Caco-2 (cell line): ENCODE data around the gene NADK. TPM values are rescaled to one million over a fixed set of nuclear protein-coding genes. Genes with fewer than 3 reads are reported as not detected.

Source experiments
- BruUV-seq: library from RNA; stranded (reverse); fragments of 400-500 nt; replicated peaks from 2 replicates; lab custom pipeline; 2021; lab: Mats Ljungman, UMichigan
- CTCF ChIA-PET: fragments of 300-600 bp; sonication (Branson Sonifier 250); formaldehyde crosslinking; loops from one replicate; lab custom pipeline; 2022; ENCODE audit warnings: antibody characterized with exemption; lab: Charles Lee
- POLR2A ChIA-PET: fragments of 300-600 bp; sonication (Branson Sonifier 250); formaldehyde crosslinking; loops from one replicate; lab custom pipeline; 2022; ENCODE audit warnings: antibody characterized with exemption; lab: Charles Lee
- DNase-seq, 2 experiments: peaks; one replicate each; pipeline versions ENCODE4 v3.0.0 to v3.0.0-alpha.2; 2020 to 2022
- H3K27me3 ChIP-seq: replicated peaks from 2 replicates; pipeline ENCODE4 v1.6.0; 2011; ENCODE audit warnings: low read length; ENCODE audit not compliant: control insufficient read depth, insufficient read depth
- H3K36me3 ChIP-seq: 2 replicates; pipeline ENCODE4 v1.5.1; 2011; ENCODE audit warnings: low read length; ENCODE audit not compliant: control insufficient read depth, insufficient read depth
- H3K4me1 ChIP-seq: fragments of 250-450 bp; sonication (Bioruptor Pico); 2 replicates; pipeline ENCODE4 v1.5.1; 2020; ENCODE audit warnings: mild to moderate bottlenecking
- H3K4me3 ChIP-seq: 2 replicates; pipeline ENCODE4 v1.5.1; 2011; ENCODE audit warnings: low read depth, mild to moderate bottlenecking, control low read depth, low read length
- H3K9me3 ChIP-seq: fragments of 250-450 bp; sonication (Bioruptor Pico); 2 replicates; pipeline ENCODE4 v1.5.1; 2020; ENCODE audit warnings: mild to moderate bottlenecking, moderate library complexity
- H3K27ac Mint-ChIP-seq: one replicate; pipeline ENCODE4 v1.8.0; 2022; ENCODE audit warnings: mixed read lengths; ENCODE audit not compliant: unreplicated experiment
- H3K27me3 Mint-ChIP-seq: one replicate; pipeline ENCODE4 v1.8.0; 2022; ENCODE audit warnings: mixed read lengths; ENCODE audit not compliant: insufficient read depth, unreplicated experiment
- H3K36me3 Mint-ChIP-seq: one replicate; pipeline ENCODE4 v1.8.0; 2022; ENCODE audit warnings: mild to moderate bottlenecking, mixed read lengths; ENCODE audit not compliant: insufficient read depth, unreplicated experiment
- H3K4me1 Mint-ChIP-seq: one replicate; pipeline ENCODE4 v1.8.0; 2022; ENCODE audit warnings: low read depth, mixed read lengths; ENCODE audit not compliant: unreplicated experiment
- H3K4me3 Mint-ChIP-seq: one replicate; pipeline ENCODE4 v1.8.0; 2022; ENCODE audit warnings: mild to moderate bottlenecking, moderate library complexity, mixed read lengths; ENCODE audit not compliant: unreplicated experiment
- H3K9me3 Mint-ChIP-seq: one replicate; pipeline ENCODE4 v1.8.0; 2022; ENCODE audit warnings: mixed read lengths; ENCODE audit not compliant: unreplicated experiment
- intact Hi-C: fragments of 100-400 bp; cut with micrococcal nuclease; formaldehyde crosslinking; loops from one replicate; pipeline ENCODE4 v1.10.0; 2022; ENCODE audit not compliant: unreplicated experiment
- total RNA-seq: library from RNA; stranded (reverse); gene quantifications from 2 replicates; pipeline ENCODE4 v1.2.3, GENCODE V29; 2022
- TF ChIP-seq, protein P1 (sequence below), 2 experiments: fragments of 200-600 bp in 1 of 2; IDR thresholded peaks; 1 replicate in 1 of 2; 2 replicates in 1 of 2; pipeline versions ENCODE4 v1.5.1 to v1.8.0; 2011 to 2022; ENCODE audit warnings: antibody characterized with exemption in 1 of 2, control low read depth in 1 of 2, inconsistent platforms in 1 of 2, low read depth in 1 of 2, low read length in 1 of 2, mild to moderate bottlenecking in 1 of 2, moderate library complexity in 1 of 2; ENCODE audit not compliant: insufficient read depth in 1 of 2, severe bottlenecking in 1 of 2, unreplicated experiment in 1 of 2

NADK gene
- total RNA-seq, 1 experiment from 2014 or later: 85.8 TPM

DNA sequence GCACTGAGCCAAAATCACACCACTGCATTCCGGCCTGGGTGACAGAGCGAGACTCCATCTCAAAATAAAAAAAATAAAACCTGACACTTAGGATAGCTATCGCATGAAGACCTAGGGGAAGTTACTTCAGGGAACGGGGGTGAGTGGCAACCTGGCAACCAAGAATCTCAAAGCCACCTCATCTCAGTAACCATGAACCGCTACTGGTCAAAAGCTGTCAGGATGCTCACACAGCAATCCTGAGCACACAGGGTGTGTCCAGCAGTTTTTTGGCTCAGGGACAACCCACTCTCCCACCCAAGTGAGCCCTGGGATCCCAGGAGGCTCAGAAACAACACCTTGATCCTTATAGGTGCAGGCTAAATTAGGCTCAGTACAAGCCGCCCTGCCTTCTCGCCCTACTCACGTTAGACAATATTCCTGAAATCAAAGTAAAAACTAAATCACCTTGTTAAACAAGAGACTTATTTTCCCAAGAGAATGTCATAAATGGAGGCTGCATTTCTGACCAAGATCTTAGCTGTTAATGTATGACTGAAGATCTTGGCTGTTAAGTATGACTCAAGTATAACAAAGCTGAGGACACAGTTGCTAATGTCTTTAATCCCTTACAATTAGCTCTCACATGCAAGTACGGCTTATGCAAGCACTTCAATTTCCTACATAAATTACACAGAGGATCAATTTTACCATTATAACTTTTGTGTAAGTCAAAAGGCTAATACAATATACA lies 48.3 kb upstream of the NADK start:
- 0 out of 2 replicates have a peak, but pooled peaks cover 1% of the 10 kb centered on the region for H3K36me3 ChIP-seq
- H3K9me3 Mint-ChIP-seq: no peaks in the 10 kb centered on the region
- H3K4me1 Mint-ChIP-seq: no peaks in the 10 kb centered on the region
- no TSS peak for BruUV-seq
- no peak overlapping the region for H3K27ac Mint-ChIP-seq
- no peaks in the 10 kb centered on the region for H3K27me3 Mint-ChIP-seq
- TF ChIP-seq, protein P1, sequence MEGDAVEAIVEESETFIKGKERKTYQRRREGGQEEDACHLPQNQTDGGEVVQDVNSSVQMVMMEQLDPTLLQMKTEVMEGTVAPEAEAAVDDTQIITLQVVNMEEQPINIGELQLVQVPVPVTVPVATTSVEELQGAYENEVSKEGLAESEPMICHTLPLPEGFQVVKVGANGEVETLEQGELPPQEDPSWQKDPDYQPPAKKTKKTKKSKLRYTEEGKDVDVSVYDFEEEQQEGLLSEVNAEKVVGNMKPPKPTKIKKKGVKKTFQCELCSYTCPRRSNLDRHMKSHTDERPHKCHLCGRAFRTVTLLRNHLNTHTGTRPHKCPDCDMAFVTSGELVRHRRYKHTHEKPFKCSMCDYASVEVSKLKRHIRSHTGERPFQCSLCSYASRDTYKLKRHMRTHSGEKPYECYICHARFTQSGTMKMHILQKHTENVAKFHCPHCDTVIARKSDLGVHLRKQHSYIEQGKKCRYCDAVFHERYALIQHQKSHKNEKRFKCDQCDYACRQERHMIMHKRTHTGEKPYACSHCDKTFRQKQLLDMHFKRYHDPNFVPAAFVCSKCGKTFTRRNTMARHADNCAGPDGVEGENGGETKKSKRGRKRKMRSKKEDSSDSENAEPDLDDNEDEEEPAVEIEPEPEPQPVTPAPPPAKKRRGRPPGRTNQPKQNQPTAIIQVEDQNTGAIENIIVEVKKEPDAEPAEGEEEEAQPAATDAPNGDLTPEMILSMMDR (IDR thresholded peaks at IDR 0.05; ENCODE audit: insufficient read depth in 1 of 2, low read depth in 1 of 2, low read length in 1 of 2, severe bottlenecking in 1 of 2, unreplicated experiment in 1 of 2): no peak
- ChIA-PET POLR2A (interaction anchor here (0.8 kb wide), 1 partner anchor 83 kb away, joined by 3 read pairs; no protein-coding TSS in a partner anchor), CTCF (no interaction called here)
- H3K4me3 Mint-ChIP-seq: no peak overlapping the region
- H3K36me3 Mint-ChIP-seq: peaks cover 59% of the 10 kb centered on the region
- H3K9me3 ChIP-seq: no peaks in the 10 kb centered on the region
- H3K27me3 ChIP-seq: no peaks in the 10 kb centered on the region
- DNase-seq: no peak
- H3K4me1 ChIP-seq: no peaks in the 10 kb centered on the region
- intact Hi-C loops: no loop called here
- H3K4me3 ChIP-seq: no peak overlapping the region

DNA sequence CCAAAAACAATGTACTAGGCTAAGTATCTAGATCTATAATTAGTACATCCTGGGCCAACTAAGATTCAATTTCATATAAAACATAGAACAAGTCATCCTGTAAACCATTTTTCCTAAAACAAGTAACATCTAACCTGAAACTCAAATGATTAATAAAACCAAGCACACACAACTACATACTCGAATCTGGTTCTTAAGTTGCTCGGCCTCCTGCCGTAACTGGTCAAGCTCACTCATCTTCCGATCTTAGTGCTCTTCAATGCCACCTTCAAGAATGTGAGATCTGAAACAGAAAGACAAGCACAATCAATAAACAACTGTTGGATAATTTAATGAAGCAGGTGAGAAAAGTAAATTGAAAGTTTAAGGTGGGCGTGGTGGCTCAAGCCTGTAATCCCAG lies 46.9 kb upstream of the NADK start:
- no peak overlapping the region for H3K4me3 ChIP-seq
- H3K4me1 ChIP-seq: no peaks in the 10 kb centered on the region
- no peaks in the 10 kb centered on the region for H3K27me3 ChIP-seq
- TF ChIP-seq, protein P1 (IDR thresholded peaks at IDR 0.05; ENCODE audit: insufficient read depth in 1 of 2, low read depth in 1 of 2, low read length in 1 of 2, severe bottlenecking in 1 of 2, unreplicated experiment in 1 of 2): no peak
- no peaks in the 10 kb centered on the region for H3K27me3 Mint-ChIP-seq
- H3K9me3 Mint-ChIP-seq: no peaks in the 10 kb centered on the region
- DNase-seq: no peak
- no peaks in the 10 kb centered on the region for H3K4me1 Mint-ChIP-seq
- ChIA-PET POLR2A (no interaction called here), CTCF (interaction anchor here (0.7 kb wide), 1 partner anchor 45 kb away, joined by 3 read pairs; no protein-coding TSS in a partner anchor)
- no TSS peak for BruUV-seq
- H3K4me3 Mint-ChIP-seq: no peak overlapping the region
- intact Hi-C loops: no loop called here
- H3K36me3 Mint-ChIP-seq: peaks cover 58% of the 10 kb centered on the region
- H3K9me3 ChIP-seq: no peaks in the 10 kb centered on the region
- H3K27ac Mint-ChIP-seq: no peak overlapping the region
- 0 out of 2 replicates have a peak, but pooled peaks cover 1% of the 10 kb centered on the region for H3K36me3 ChIP-seq

DNA sequence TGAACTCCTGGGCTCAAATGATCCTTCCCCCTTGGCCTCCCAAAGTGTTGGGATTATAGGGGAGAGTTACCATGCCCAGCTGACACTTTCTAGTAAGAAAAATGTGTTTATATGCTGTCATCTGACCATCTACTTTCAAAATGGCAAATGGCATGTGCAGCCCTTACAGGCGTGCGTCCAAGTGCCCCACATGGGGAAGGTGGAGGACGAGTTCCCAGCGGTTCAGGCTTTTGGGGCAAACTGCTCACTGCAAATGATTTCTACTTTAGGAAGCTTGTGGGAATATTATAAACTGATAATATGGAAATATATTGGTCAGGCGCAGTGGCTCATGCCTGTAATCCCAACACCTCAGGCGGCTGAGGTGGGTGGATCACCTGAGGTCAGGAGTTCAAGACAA lies 41.5 kb upstream of the NADK start:
- CTCF ChIA-PET: no interaction called here

More for the DNA sequence above, 41.5 kb upstream of the NADK start:
- Histone ChIP-seq H3K36me3 (peaks cover 1% of the 10 kb centered on the region; the same call in 1 of the 2 replicates), H3K4me1 (no peaks in the 10 kb centered on the region), H3K4me3 (no peak overlapping the region), H3K9me3 (no peaks in the 10 kb centered on the region), H3K27me3 (no peaks in the 10 kb centered on the region)
- Mint-ChIP-seq H3K36me3 (peaks cover 61% of the 10 kb centered on the region), H3K27me3 (no peaks in the 10 kb centered on the region), H3K27ac (no peak overlapping the region), H3K4me3 (no peak overlapping the region), H3K9me3 (no peaks in the 10 kb centered on the region), H3K4me1 (peaks cover 6% of the 10 kb centered on the region)
- no TSS peak for BruUV-seq
- TF ChIP-seq, protein P1 (IDR thresholded peaks at IDR 0.05; ENCODE audit: insufficient read depth in 1 of 2, low read depth in 1 of 2, low read length in 1 of 2, severe bottlenecking in 1 of 2, unreplicated experiment in 1 of 2): no peak
- intact Hi-C loops: no loop called here
- no peak for DNase-seq
- POLR2A ChIA-PET: no interaction called here
